OCI-LY3 (cell line): Measurements from ENCODE around the gene RELN.

Experiments used
- H2AFZ ChIP-seq: fragments of 200-600, 300-600 bp; shearing (Covaris generic); 2 replicates; pipeline ENCODE4 v1.6.0; 2014; ENCODE audit warnings: antibody characterized with exemption, low read depth, low read length
- H3K27ac ChIP-seq: fragments of 200-600, 300-600 bp; sonication (generic); 2 replicates; pipeline ENCODE4 v1.5.1; 2014; ENCODE audit warnings: mild to moderate bottlenecking, low read length, moderate library complexity, mixed read lengths
- H3K27me3 ChIP-seq: fragments of 200-600, 300-600 bp; sonication (generic); 2 replicates; pipeline ENCODE4 v1.6.1; 2014; ENCODE audit warnings: low read depth, low read length, mixed read lengths
- H3K36me3 ChIP-seq: fragments of 200-600, 300-600 bp; sonication (generic); replicated peaks from 2 replicates; pipeline ENCODE3; 2014; ENCODE audit warnings: low read depth, low read length, mixed read lengths
- H3K4me1 ChIP-seq: fragments of 300-600, 200-600 bp; sonication (generic); 2 replicates; pipeline ENCODE4 v1.6.1; 2014; ENCODE audit warnings: low read length, mixed read lengths
- H3K4me2 ChIP-seq: fragments of 200-600, 300-600 bp; sonication (generic); 2 replicates; pipeline ENCODE4 v1.6.1; 2014; ENCODE audit warnings: low read length, mixed read lengths
- H3K4me3 ChIP-seq: fragments of 300-600, 200-600 bp; sonication (generic); 2 replicates; pipeline ENCODE4 v1.5.1; 2014; ENCODE audit warnings: antibody characterized with exemption, mild to moderate bottlenecking, low read length, moderate library complexity
- H3K79me2 ChIP-seq: fragments of 300-600, 200-600 bp; shearing (Covaris generic); 2 replicates; pipeline ENCODE4 v1.6.1; 2014; ENCODE audit warnings: mild to moderate bottlenecking, low read length, mixed read lengths
- H3K9ac ChIP-seq: fragments of 300-600, 200-600 bp; shearing (Covaris generic); 2 replicates; pipeline ENCODE4 v1.6.0; 2014; ENCODE audit warnings: mild to moderate bottlenecking, low read length, moderate library complexity
- H3K9me3 ChIP-seq: fragments of 200-600, 300-600 bp; shearing (Covaris generic); 2 replicates; pipeline ENCODE4 v1.6.1; 2014; ENCODE audit warnings: low read length, mixed read lengths; ENCODE audit not compliant: insufficient read depth
- H4K20me1 ChIP-seq: fragments of 200-600, 300-600 bp; sonication (generic); 2 replicates; pipeline ENCODE4 v1.6.1; 2016; ENCODE audit warnings: low read length, mixed read lengths; ENCODE audit not compliant: insufficient read depth
- EZH2phosphoT487 ChIP-seq: fragments of 200-600 bp; shearing (Covaris generic); IDR thresholded peaks from 2 replicates; pipeline ENCODE4 v1.6.1; 2018; ENCODE audit warnings: antibody characterized with exemption, mixed run types, low read depth
- TF ChIP-seq, protein P1 (sequence below): fragments of 200-600, 300-600 bp; sonication (generic); IDR thresholded peaks from 2 replicates; pipeline ENCODE4 v1.5.1; 2014; ENCODE audit warnings: antibody characterized with exemption, low read length, low read depth

RELN gene

DNA sequence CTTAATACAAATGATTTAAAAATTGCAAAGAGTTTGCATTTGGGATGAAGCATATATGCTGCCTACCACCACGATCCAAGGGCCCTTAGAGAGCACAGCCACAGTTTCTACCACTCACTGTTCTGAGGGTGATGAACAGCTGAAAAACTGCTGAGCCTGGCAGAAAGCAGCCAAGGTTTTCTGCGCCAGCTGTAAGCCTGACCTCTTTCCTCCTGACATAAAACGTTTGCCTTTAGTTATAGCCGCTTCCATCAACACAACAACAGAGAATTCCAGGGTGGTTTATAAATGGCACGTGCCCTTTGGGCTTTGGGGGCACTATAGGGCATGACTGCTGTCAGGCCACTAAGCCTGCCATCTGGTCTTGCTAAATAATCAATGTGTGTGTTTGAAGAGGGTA, 222.8 kb downstream of the RELN start:
- H3K79me2 ChIP-seq = no peaks in the 10 kb centered on the region
- no peaks in the 10 kb centered on the region for H3K9me3 ChIP-seq
- H3K4me1 ChIP-seq = no peaks in the 10 kb centered on the region
- H3K4me3 ChIP-seq = no peak overlapping the region
- H3K4me2 ChIP-seq = no peak overlapping the region
- TF ChIP-seq EZH2phosphoT487 = no peak
- no peaks in the 10 kb centered on the region for H3K36me3 ChIP-seq
- H2AFZ ChIP-seq = no peak overlapping the region
- H3K27ac ChIP-seq = no peak overlapping the region
- H3K9ac ChIP-seq = no peak overlapping the region
- H3K27me3 ChIP-seq = peaks cover 4% of the 10 kb centered on the region; the same call in 1 of the 2 replicates
- no peaks in the 10 kb centered on the region for H4K20me1 ChIP-seq

DNA sequence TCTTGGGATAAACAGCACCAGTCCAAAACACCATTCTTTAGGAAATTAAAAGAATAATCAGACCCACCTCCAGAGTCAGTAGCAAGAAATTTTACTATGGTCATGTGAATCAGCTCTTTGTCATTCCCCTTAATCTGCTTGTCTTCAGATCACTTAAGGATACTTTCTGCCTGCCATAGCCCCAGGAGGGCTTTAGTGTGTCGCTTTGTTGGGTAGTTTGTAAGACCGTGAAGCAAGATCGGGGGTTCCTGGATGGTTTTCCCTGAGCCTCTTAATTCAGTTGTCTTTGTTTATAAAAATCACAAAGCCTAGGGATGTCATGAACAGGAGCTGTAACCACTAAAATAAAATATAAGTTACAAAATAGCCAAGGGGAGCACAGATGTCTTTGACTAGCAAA, 223.6 kb downstream of the RELN start:
- no peaks in the 10 kb centered on the region for H4K20me1 ChIP-seq
- H3K4me1 ChIP-seq = no peaks in the 10 kb centered on the region
- H3K36me3 ChIP-seq = no peaks in the 10 kb centered on the region
- H2AFZ ChIP-seq = no peak overlapping the region
- no peak overlapping the region for H3K4me2 ChIP-seq
- H3K9me3 ChIP-seq = no peaks in the 10 kb centered on the region
- no peak overlapping the region for H3K4me3 ChIP-seq
- H3K27me3 ChIP-seq = peaks cover 4% of the 10 kb centered on the region; the same call in 1 of the 2 replicates
- H3K9ac ChIP-seq = no peak overlapping the region
- no peak overlapping the region for H3K27ac ChIP-seq
- TF ChIP-seq, protein P1, sequence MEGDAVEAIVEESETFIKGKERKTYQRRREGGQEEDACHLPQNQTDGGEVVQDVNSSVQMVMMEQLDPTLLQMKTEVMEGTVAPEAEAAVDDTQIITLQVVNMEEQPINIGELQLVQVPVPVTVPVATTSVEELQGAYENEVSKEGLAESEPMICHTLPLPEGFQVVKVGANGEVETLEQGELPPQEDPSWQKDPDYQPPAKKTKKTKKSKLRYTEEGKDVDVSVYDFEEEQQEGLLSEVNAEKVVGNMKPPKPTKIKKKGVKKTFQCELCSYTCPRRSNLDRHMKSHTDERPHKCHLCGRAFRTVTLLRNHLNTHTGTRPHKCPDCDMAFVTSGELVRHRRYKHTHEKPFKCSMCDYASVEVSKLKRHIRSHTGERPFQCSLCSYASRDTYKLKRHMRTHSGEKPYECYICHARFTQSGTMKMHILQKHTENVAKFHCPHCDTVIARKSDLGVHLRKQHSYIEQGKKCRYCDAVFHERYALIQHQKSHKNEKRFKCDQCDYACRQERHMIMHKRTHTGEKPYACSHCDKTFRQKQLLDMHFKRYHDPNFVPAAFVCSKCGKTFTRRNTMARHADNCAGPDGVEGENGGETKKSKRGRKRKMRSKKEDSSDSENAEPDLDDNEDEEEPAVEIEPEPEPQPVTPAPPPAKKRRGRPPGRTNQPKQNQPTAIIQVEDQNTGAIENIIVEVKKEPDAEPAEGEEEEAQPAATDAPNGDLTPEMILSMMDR = no peak
- TF ChIP-seq EZH2phosphoT487 = no peak
- no peaks in the 10 kb centered on the region for H3K79me2 ChIP-seq

DNA sequence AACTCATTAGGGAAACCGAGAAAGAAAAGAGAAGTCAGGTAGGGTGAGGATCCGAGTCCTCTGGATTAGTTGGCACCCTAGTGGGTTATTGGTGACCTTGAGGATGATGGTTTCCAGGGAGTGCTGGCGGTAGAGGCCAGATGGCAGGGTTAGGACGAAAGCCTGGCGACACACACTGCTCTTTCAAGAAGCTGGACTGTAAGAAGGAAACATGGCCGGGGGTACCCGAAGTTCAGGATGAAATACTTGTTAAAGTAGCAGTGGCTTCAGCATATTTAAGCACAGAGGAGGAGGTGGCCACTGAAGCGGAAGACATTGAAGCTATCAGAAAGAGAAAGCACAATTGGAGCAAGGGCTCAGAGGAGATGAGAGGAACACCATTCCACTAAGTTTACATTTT, 224.6 kb downstream of the RELN start:
- Histone ChIP-seq H3K79me2 (no peaks in the 10 kb centered on the region), H2AFZ (no peak overlapping the region), H3K4me2 (no peak overlapping the region), H3K9ac (no peak overlapping the region), H3K9me3 (no peaks in the 10 kb centered on the region), H3K36me3 (no peaks in the 10 kb centered on the region), H4K20me1 (no peaks in the 10 kb centered on the region), H3K27ac (no peak overlapping the region), H3K27me3 (peaks cover 4% of the 10 kb centered on the region; the same call in 1 of the 2 replicates), H3K4me3 (no peak overlapping the region), H3K4me1 (no peaks in the 10 kb centered on the region)
- TF ChIP-seq EZH2phosphoT487 = no peak
- TF ChIP-seq, protein P1 = no peak

DNA sequence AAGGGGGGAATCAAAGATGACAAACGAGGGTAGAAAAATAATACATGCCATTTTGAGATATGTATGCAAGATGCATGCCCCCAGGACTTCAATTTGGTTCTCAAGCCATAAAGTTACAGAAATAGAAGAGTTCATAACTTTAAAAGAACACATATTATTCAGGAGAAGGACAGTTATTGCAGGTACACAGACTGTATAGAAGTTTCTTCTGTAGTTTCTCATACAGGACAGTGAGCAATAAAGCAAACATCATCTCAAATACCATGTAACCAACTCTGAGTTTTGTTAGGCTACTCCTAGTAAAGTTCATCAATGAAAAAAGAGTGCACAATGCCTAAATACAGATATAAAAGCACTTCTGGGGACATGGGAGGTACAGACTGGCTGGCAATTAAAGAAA, 226.6 kb downstream of the RELN start:
- Histone ChIP-seq H3K4me2 (no peak overlapping the region), H3K36me3 (no peaks in the 10 kb centered on the region), H2AFZ (no peak overlapping the region), H3K79me2 (no peaks in the 10 kb centered on the region), H3K4me3 (no peak overlapping the region), H3K27ac (no peak overlapping the region), H3K9me3 (no peaks in the 10 kb centered on the region), H3K9ac (no peak overlapping the region), H3K4me1 (no peaks in the 10 kb centered on the region), H3K27me3 (peaks cover 4% of the 10 kb centered on the region; the same call in 1 of the 2 replicates), H4K20me1 (no peaks in the 10 kb centered on the region)
- TF ChIP-seq EZH2phosphoT487 = no peak
- TF ChIP-seq, protein P1 = no peak
